ENCODE data around the gene CCDC134. TPM values are rescaled to one million over a fixed set of nuclear protein-coding genes. Genes with fewer than 3 reads are reported as not detected.
A peak's percentile ranks its signal among the peaks of the same experiment; 100 is the strongest.

Gene CCDC134
- total RNA-seq, 1 experiment from 2014 or later: 8.8 TPM

- in situ Hi-C loops (cut with HindIII; ENCODE audit: low pct_unique_long_range_greater_than_20kb, low sequenced_read_pairs): no loop called here
Observed at GRCh38 chr22:41816871-41817270, 16.4 kb downstream of the CCDC134 start.

GRCh38 chr22:41818011-41818410 lies 17.5 kb downstream of the CCDC134 start:
- in situ Hi-C loops (cut with HindIII; ENCODE audit: low pct_unique_long_range_greater_than_20kb, low sequenced_read_pairs): no loop called here
- DNase-seq (ENCODE audit: low read depth, low spot score): no peak

More at GRCh38 chr22:41816871-41817270, 16.4 kb downstream of the CCDC134 start:
- DNase-seq (ENCODE audit: low read depth, low spot score): no peak

GRCh38 chr22:41818596-41818995 lies 18.1 kb downstream of the CCDC134 start:
- in situ Hi-C loops (cut with HindIII; ENCODE audit: low pct_unique_long_range_greater_than_20kb, low sequenced_read_pairs): no loop called here
- DNase-seq (ENCODE audit: low read depth, low spot score): no peak

- in situ Hi-C loops (cut with HindIII; ENCODE audit: low pct_unique_long_range_greater_than_20kb, low sequenced_read_pairs): no loop called here
- no peak for DNase-seq (ENCODE audit: low read depth, low spot score)
Observed at GRCh38 chr22:41819257-41819656, 18.8 kb downstream of the CCDC134 start.

- in situ Hi-C loops (cut with HindIII; ENCODE audit: low pct_unique_long_range_greater_than_20kb, low sequenced_read_pairs): no loop called here
- DNase-seq (ENCODE audit: low read depth, low spot score): no peak
Observed at GRCh38 chr22:41820447-41820846, 20.0 kb downstream of the CCDC134 start.

GRCh38 chr22:41821471-41822316 lies 21.2 kb downstream of the CCDC134 start:
- DNase-seq (ENCODE audit: low read depth, low spot score): no peak
- in situ Hi-C loops (cut with HindIII; ENCODE audit: low pct_unique_long_range_greater_than_20kb, low sequenced_read_pairs): no loop called here

- in situ Hi-C loops (cut with HindIII; ENCODE audit: low pct_unique_long_range_greater_than_20kb, low sequenced_read_pairs): no loop called here
Observed at GRCh38 chr22:41822317-41823057, 22.0 kb downstream of the CCDC134 start.

GRCh38 chr22:41823797-41824196 lies 23.3 kb downstream of the CCDC134 start:
- in situ Hi-C loops (cut with HindIII; ENCODE audit: low pct_unique_long_range_greater_than_20kb, low sequenced_read_pairs): no loop called here

More at GRCh38 chr22:41822317-41823057, 22.0 kb downstream of the CCDC134 start:
- peak; percentile 76 for DNase-seq (ENCODE audit: low read depth, low spot score)

GRCh38 chr22:41825376-41825775 lies 24.9 kb downstream of the CCDC134 start:
- in situ Hi-C loops (cut with HindIII; ENCODE audit: low pct_unique_long_range_greater_than_20kb, low sequenced_read_pairs): no loop called here
- DNase-seq (ENCODE audit: low read depth, low spot score): no peak

More at GRCh38 chr22:41823797-41824196, 23.3 kb downstream of the CCDC134 start:
- no peak for DNase-seq (ENCODE audit: low read depth, low spot score)

GRCh38 chr22:41826021-41826420 lies 25.5 kb downstream of the CCDC134 start:
- in situ Hi-C loops (cut with HindIII; ENCODE audit: low pct_unique_long_range_greater_than_20kb, low sequenced_read_pairs): no loop called here
- no peak for DNase-seq (ENCODE audit: low read depth, low spot score)

- in situ Hi-C loops (cut with HindIII; ENCODE audit: low pct_unique_long_range_greater_than_20kb, low sequenced_read_pairs): no loop called here
Observed at GRCh38 chr22:41826430-41827383, 26.2 kb downstream of the CCDC134 start.

GRCh38 chr22:41827671-41828070 lies 27.2 kb downstream of the CCDC134 start:
- in situ Hi-C loops (cut with HindIII; ENCODE audit: low pct_unique_long_range_greater_than_20kb, low sequenced_read_pairs): no loop called here

More at GRCh38 chr22:41826430-41827383, 26.2 kb downstream of the CCDC134 start:
- DNase-seq (ENCODE audit: low read depth, low spot score): no peak

GRCh38 chr22:41828516-41828915 lies 28.0 kb downstream of the CCDC134 start:
- in situ Hi-C loops (cut with HindIII; ENCODE audit: low pct_unique_long_range_greater_than_20kb, low sequenced_read_pairs): no loop called here
- no peak for DNase-seq (ENCODE audit: low read depth, low spot score)

More at GRCh38 chr22:41827671-41828070, 27.2 kb downstream of the CCDC134 start:
- no peak for DNase-seq (ENCODE audit: low read depth, low spot score)

GRCh38 chr22:41830174-41830573 lies 29.7 kb downstream of the CCDC134 start:
- no peak for DNase-seq (ENCODE audit: low read depth, low spot score)
- in situ Hi-C loops (cut with HindIII; ENCODE audit: low pct_unique_long_range_greater_than_20kb, low sequenced_read_pairs): no loop called here

- DNase-seq (ENCODE audit: low read depth, low spot score): no peak
Observed at GRCh38 chr22:41831383-41831782, 30.9 kb downstream of the CCDC134 start.

GRCh38 chr22:41831828-41832552 lies 31.5 kb downstream of the CCDC134 start:
- in situ Hi-C loops (cut with HindIII; ENCODE audit: low pct_unique_long_range_greater_than_20kb, low sequenced_read_pairs): no loop called here
- DNase-seq (ENCODE audit: low read depth, low spot score): no peak

More at GRCh38 chr22:41831383-41831782, 30.9 kb downstream of the CCDC134 start:
- in situ Hi-C loops (cut with HindIII; ENCODE audit: low pct_unique_long_range_greater_than_20kb, low sequenced_read_pairs): no loop called here

All from SK-MEL-5 (cell line).